CD4-positive, alpha-beta T cell treated with Interleukin-2 at 100 ng/mL for 4 hours (primary cell): ENCODE results near the gene KIF2C.
A peak's percentile ranks its signal among the peaks of the same experiment; 100 is the strongest.
"Not testable (repeated sequence)": the region's sequence is repeated elsewhere in the genome, so short reads cannot be mapped to it uniquely, and the experiment has no call there.

Experiments
- DNase-seq: peaks from one replicate; pipeline ENCODE4 v3.0.0-alpha.2; 2020; ENCODE audit warnings: low spot score

The KIF2C gene

GRCh38 chr1:44798481-44799365 lies 59.1 kb downstream of the KIF2C start:
- DNase-seq: no peak

- peak; percentile 99 for DNase-seq
These were observed 60.3 kb downstream of the KIF2C start, which contains the start of gene PLK3 for GRCh38 chr1:44799770-44800584. Gene PLK3, plus strand, starts transcription at chr1:44800377. Its CDS starts 87 bp downstream, at chr1:44800464.

GRCh38 chr1:44801491-44802305 lies 62.1 kb downstream of the KIF2C start:
- peak; percentile 67 for DNase-seq

GRCh38 chr1:44802306-44803061 lies 62.8 kb downstream of the KIF2C start:
- DNase-seq: no peak

- no peak for DNase-seq
These were observed 63.4 kb downstream of the KIF2C start for GRCh38 chr1:44803062-44803311.

GRCh38 chr1:44803312-44804095 lies 63.9 kb downstream of the KIF2C start:
- no peak for DNase-seq

- DNase-seq: no peak
These were observed 65.8 kb downstream of the KIF2C start for GRCh38 chr1:44805311-44806024.

GRCh38 chr1:44806025-44806703 lies 66.5 kb downstream of the KIF2C start:
- DNase-seq: no peak

GRCh38 chr1:44806704-44807363 lies 67.2 kb downstream of the KIF2C start, which contains the start of gene DYNLT4:
Gene DYNLT4, minus strand, starts transcription at chr1:44807351. Its CDS starts 683 bp downstream, at chr1:44806668.
- no peak for DNase-seq

- peak; percentile 97 for DNase-seq
These were observed 67.9 kb downstream of the KIF2C start for GRCh38 chr1:44807364-44808062.

GRCh38 chr1:44808063-44808937 lies 68.7 kb downstream of the KIF2C start, which contains the start of gene BTBD19:
Gene BTBD19, plus strand, starts transcription at chr1:44808523. Its CDS starts 298 bp downstream, at chr1:44808821.
- DNase-seq: no peak

- peak; percentile 93 for DNase-seq
These were observed 69.6 kb downstream of the KIF2C start for GRCh38 chr1:44808938-44809917.

- peak; percentile 38 for DNase-seq
These were observed 70.6 kb downstream of the KIF2C start for GRCh38 chr1:44810101-44810761.

GRCh38 chr1:44810762-44811105 lies 71.1 kb downstream of the KIF2C start:
- not testable (repeated sequence) for DNase-seq

GRCh38 chr1:44811234-44811633 lies 71.6 kb downstream of the KIF2C start:
- DNase-seq: no peak
